Measurements from ENCODE around the gene STXBP3. TPM values are rescaled to one million over a fixed set of nuclear protein-coding genes. Genes with fewer than 3 reads are reported as not detected.

Gene STXBP3
- total and polyA plus RNA-seq, 4 donors: 10.9 to 33.0 (median 23.2) TPM

- TF ChIP-seq RXRA (IDR thresholded peaks at IDR 0.05) (no peak), MAX (IDR thresholded peaks at IDR 0.05) (no peak), ATF3 (IDR thresholded peaks at IDR 0.05) (no peak), FOXA2 (IDR thresholded peaks at IDR 0.05) (no peak), REST (IDR thresholded peaks at IDR 0.05) (no peak), TAF1 (conservative IDR thresholded peaks at IDR 0.05) (no peak)
- no peak overlapping the region for H3K9ac ChIP-seq (ENCODE audit: low read depth in 1 of 2, low read length in 2 of 2)
- WGBS: 82% methylated on average over 8 of the region's 8 CpGs
- H3K27ac ChIP-seq (ENCODE audit: low read depth in 1 of 2, low read length in 2 of 2): peak overlapping the region in 1 of 2 donors; percentile 64
- no peaks in the 10 kb centered on the region for H3K27me3 ChIP-seq (ENCODE audit: control insufficient read depth in 4 of 4, insufficient read depth in 4 of 4, low read length in 3 of 4)
- H3K9me3 ChIP-seq (ENCODE audit: control insufficient read depth in 4 of 4, low read length in 3 of 4): no peaks in the 10 kb centered on the region
- H3K36me3 ChIP-seq (ENCODE audit: control insufficient read depth in 4 of 4, insufficient read depth in 3 of 4, low read depth in 1 of 4, low read length in 3 of 4): no peaks in the 10 kb centered on the region
- H3K4me3 ChIP-seq (ENCODE audit: low read depth in 1 of 3, low read length in 3 of 3): no peak overlapping the region
- H3K4me1 ChIP-seq (ENCODE audit: control insufficient read depth in 4 of 4, insufficient read depth in 4 of 4, low read length in 3 of 4): no peaks in the 10 kb centered on the region
- DNase-seq (ENCODE audit: low spot score): no peak
Measured at GRCh38 chr1:108817016-108817415, 70.5 kb downstream of the STXBP3 start.

- no peak overlapping the region for H3K4me3 ChIP-seq (ENCODE audit: low read depth in 1 of 3, low read length in 3 of 3)
- no peak for TF ChIP-seq NR2F2 (IDR thresholded peaks at IDR 0.05)
- no peak for TF ChIP-seq HNF4A (conservative IDR thresholded peaks at IDR 0.05)
- no peak for TF ChIP-seq REST (IDR thresholded peaks at IDR 0.05)
- no peak for TF ChIP-seq SP1 (IDR thresholded peaks at IDR 0.05)
- TF ChIP-seq JUND (IDR thresholded peaks at IDR 0.05): no peak
- TF ChIP-seq FOXA2 (IDR thresholded peaks at IDR 0.05): no peak
- no peak for TF ChIP-seq GABPA (IDR thresholded peaks at IDR 0.05 in 1 of 2, conservative IDR thresholded peaks at IDR 0.05 in 1 of 2)
- TF ChIP-seq ZBTB33 (IDR thresholded peaks at IDR 0.05): no peak
- no peaks in the 10 kb centered on the region for H3K27me3 ChIP-seq (ENCODE audit: control insufficient read depth in 4 of 4, insufficient read depth in 4 of 4, low read length in 3 of 4)
- no peaks in the 10 kb centered on the region for H3K9me3 ChIP-seq (ENCODE audit: control insufficient read depth in 4 of 4, low read length in 3 of 4)
- no peaks in the 10 kb centered on the region for H3K4me1 ChIP-seq (ENCODE audit: control insufficient read depth in 4 of 4, insufficient read depth in 4 of 4, low read length in 3 of 4)
- DNase-seq (ENCODE audit: low spot score): no peak
- H3K27ac ChIP-seq (ENCODE audit: low read depth in 1 of 2, low read length in 2 of 2): no peak overlapping the region
- H3K9ac ChIP-seq (ENCODE audit: low read depth in 1 of 2, low read length in 2 of 2): no peak overlapping the region
- no peaks in the 10 kb centered on the region for H3K36me3 ChIP-seq (ENCODE audit: control insufficient read depth in 4 of 4, insufficient read depth in 3 of 4, low read depth in 1 of 4, low read length in 3 of 4)
Measured at GRCh38 chr1:108817811-108818210, 71.3 kb downstream of the STXBP3 start.

Data from liver (tissue), 9 donors.